Cardiac ventricle fibroblast (primary cell): ENCODE data around the gene ZNF223. TPM values are rescaled to one million over a fixed set of nuclear protein-coding genes. Genes with fewer than 3 reads are reported as not detected.

Source experiments
- total RNA-seq: library from RNA; depleted of rRNA; stranded (reverse); fragments of >200 nt; gene quantifications from 2 replicates; pipeline ENCODE4 v1.2.3, GENCODE V29; 2015

The ZNF223 gene
- 2.5 and 5.5 TPM in 2 replicates for total RNA-seq

GRCh38 chr19:44051650-44052402, at the start of gene ZNF223:
Gene ZNF223 (plus strand): TSS chr19:44052036. CDS start chr19:44055177, 3,141 bp downstream.

DNA sequence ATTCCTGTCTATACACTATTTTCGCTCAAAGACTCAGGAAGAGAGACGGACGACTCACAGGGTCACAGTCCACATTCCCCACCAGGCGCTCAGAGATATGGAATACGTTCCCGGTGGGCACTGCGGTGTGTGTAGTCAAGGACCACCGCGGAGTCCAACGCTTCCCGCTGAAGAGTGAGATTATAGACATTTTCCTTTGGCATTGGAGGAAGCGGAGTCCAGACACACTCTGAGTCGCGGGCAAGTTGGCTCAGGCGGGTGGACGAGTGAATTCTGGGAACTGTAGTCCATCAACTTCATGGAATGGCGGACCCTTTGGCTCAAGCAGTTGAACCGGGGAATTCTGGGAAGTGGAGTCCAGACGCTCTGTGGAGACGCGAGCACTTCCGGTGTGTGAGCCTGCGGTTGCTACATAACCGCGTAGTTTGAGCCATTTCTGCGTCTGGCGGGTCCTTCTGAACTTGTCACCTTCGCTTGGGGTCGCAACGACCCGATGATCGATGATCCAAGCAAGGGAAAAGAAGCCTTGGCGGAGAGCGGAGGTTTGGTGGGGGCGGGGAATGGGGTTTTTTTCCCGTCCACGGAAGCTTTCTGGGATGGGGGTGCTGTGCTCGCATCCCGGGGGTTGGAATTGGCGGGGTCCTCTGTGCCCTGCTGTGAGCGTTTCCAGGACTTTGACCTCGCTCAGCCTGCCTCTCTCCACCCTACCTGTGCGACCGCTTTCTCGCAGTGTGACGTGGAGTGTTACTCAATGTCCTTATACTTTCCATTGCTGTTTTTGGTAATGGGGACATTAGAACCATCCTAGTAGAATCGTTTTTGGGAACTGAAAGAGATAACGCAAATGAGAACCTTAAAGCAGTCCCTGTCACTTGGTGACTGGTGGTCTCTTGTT, 49.0 kb upstream of the ZNF223 start, which contains the start of gene ZNF230:
TSS of gene ZNF230 (plus strand) at position 392 of the 895 bp plus-strand sequence. CDS start 4,122 bp downstream, outside the sequence.

DNA sequence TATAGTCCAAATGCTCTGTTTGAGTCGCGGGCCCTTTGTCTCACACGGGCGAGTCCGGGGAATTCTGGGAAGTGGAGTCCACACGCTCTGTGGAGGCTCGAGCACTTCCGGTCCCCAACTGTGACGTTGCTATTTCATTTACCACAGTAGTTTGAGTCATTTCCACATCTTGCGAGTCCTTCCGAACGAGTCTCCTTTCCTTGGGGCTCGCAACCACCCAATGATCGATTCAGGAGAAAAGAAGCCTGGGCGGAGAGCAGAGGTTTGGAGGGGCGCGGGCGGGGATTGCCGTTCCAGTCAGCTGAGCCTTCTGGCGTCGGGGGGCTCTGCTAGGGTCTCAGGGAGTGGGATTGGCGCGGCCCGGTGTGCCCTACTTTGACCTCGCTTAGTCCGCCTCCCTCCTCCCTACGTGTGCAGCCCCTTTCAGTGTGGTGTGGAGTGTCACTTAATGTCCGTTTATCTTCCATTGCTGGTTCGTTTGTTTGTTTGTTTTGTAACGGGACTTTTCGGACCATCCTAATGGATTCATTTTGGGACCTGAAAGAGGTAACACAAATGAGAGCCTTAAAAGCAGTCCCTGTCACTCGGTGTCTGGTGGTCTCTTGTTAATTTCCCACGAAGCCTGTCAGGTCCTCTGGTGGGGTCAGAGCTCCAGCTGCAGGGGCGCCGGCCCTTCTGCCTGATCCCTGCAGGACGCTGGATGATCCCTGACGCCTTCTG, 26.5 kb upstream of the ZNF223 start, which contains the start of gene ZNF222:
TSS of gene ZNF222 (plus strand) at position 163 of the 720 bp plus-strand sequence. CDS start at position 221, 58 bp downstream.

DNA sequence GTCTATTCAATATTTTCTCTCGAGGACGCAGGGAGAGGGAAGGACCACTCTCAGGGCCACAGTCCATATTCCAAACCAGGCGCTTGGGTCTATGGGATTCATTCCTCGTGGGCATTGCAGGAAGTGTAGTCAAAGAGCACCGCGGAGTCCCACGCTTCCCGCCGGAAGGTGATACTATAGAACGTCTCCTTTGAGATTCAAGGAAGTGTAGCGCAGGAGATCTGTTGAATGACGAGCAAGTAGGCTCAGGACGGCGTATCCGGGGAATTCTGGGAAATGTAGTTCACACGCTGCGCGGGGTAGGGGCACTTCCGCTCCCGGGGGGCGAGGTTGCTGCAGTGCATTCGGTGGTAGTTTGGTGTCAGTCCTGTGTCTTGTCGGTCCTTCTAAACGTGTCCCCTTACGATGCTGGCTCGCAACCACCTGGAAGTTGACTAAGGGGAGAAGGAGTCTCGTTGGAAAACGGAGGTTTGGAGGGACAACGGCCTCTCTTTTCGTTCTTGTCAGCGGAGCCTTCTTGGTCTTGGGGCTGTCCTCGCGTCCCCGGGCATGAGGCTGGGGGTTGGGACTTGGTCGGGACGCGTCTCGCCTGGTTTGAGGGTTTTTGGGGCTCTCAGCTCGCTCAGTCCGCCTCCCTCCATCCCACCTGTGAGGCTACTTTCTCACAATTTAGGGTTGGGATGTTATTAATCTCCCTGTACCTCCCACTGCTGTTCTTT, 20.1 kb downstream of the ZNF223 start, which contains the start of gene ZNF284:
TSS of gene ZNF284 (plus strand) at position 336 of the 719 bp plus-strand sequence. CDS start 4,231 bp downstream, outside the sequence.

DNA sequence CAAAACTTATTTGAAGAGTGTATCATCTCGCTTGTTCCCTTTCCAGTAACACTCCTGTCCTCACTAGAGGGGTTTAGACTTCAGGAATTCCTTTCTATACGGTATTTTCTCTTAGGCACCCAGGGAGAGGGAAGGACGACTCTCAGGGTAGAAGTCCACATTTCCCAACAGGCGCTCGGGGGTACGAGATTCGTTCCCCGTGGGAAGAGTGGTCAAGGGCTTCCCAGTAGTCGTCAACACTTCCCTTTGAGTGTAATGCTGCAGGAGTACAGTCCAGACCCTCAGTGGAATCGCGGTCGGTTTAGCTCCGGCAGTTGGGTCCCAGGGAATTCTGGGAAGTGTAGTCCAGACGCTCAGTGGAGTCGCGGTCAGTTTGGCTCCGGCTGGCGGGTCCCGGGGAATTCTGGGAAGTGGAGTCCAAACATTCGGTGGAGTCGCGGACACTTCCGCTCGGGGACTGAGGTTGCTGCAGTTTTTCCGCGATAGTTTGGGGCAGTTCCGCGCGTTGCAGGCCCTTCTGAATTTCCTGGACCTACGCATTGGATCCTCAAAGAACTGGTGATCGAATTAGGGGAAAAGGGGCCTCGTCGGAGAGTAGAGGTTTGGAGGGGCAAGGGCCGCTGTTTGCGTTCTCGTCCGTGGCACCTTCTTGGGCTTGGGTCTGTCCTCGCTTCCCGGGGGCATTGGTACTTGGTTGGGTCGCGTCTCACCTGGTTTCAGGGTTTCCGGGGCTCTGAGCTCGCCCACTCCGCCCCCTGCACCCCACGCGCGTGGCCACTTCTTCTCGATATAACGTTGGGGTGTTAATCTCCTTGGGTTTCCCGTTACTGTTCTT, 42.3 kb downstream of the ZNF223 start, which contains the start of gene ZNF224:
TSS of gene ZNF224 (plus strand) at position 431 of the 835 bp plus-strand sequence. CDS start 3,513 bp downstream, outside the sequence.

GRCh38 chr19:44113138-44113783, 61.4 kb downstream of the ZNF223 start, which contains the start of gene ZNF225:
Gene ZNF225 (plus strand): TSS chr19:44113399. CDS start chr19:44115828, 2,429 bp downstream.

Other genes starting within 250 kb of the ZNF223 start
- gene LYPD5, start 249.6 kb upstream of the ZNF223 start, total RNA-seq, result 1.00 and 1.5 TPM in 2 replicates
- gene ZNF283, start 224.7 kb upstream of the ZNF223 start, total RNA-seq, result 3.2 and 5.5 TPM in 2 replicates
- 1.7 and 2.4 TPM in 2 replicates for gene ZNF404, start 168.1 kb upstream of the ZNF223 start, total RNA-seq
- 4.8 and 11.5 TPM in 2 replicates for gene ZNF45, start 116.8 kb upstream of the ZNF223 start, total RNA-seq
- 7.6 and 10.6 TPM in 2 replicates for gene ZNF221, start 100.8 kb upstream of the ZNF223 start, total RNA-seq
- 2.8 and 3.6 TPM in 2 replicates for gene ZNF155, start 67.8 kb upstream of the ZNF223 start, total RNA-seq
- 3.6 and 4.4 TPM in 2 replicates for gene ZNF230, start 49.1 kb upstream of the ZNF223 start, total RNA-seq
- gene ZNF222, start 26.7 kb upstream of the ZNF223 start, total RNA-seq, result 2.5 and 2.7 TPM in 2 replicates
- gene ZNF284, start 20.1 kb downstream of the ZNF223 start, total RNA-seq, result 1.9 and 2.2 TPM in 2 replicates
- 8.3 and 20.1 TPM in 2 replicates for gene ZNF224, start 42.3 kb downstream of the ZNF223 start, total RNA-seq
- gene ZNF225, start 61.4 kb downstream of the ZNF223 start, total RNA-seq, result 2.9 and 4.4 TPM in 2 replicates
- gene ZNF234, start 89.5 kb downstream of the ZNF223 start, total RNA-seq, result 5.7 and 15.0 TPM in 2 replicates
- 14.2 and 21.7 TPM in 2 replicates for gene ZNF226, start 113.1 kb downstream of the ZNF223 start, total RNA-seq
- 15.5 and 17.9 TPM in 2 replicates for gene ZNF227, start 160.5 kb downstream of the ZNF223 start, total RNA-seq
- 0.10 and 0.25 TPM in 2 replicates for gene ZNF233, start 207.8 kb downstream of the ZNF223 start, total RNA-seq